GM19463 (cell line): Measurements from ENCODE around the gene PTCD1.
"Not testable (repeated sequence)": the region's sequence is repeated elsewhere in the genome, so short reads cannot be mapped to it uniquely, and the experiment has no call there.

Source experiments
- ATAC-seq: cut with Tn5 transposase; IDR thresholded peaks from one replicate; pipeline ENCODE4 v1.9.1; 2021; ENCODE audit warnings: mild to moderate bottlenecking, moderate library complexity; ENCODE audit not compliant: unreplicated experiment

Gene PTCD1

GRCh38 chr7:99449326-99449725 is 10.7 kb upstream of the PTCD1 start:
- no peak for ATAC-seq

DNA sequence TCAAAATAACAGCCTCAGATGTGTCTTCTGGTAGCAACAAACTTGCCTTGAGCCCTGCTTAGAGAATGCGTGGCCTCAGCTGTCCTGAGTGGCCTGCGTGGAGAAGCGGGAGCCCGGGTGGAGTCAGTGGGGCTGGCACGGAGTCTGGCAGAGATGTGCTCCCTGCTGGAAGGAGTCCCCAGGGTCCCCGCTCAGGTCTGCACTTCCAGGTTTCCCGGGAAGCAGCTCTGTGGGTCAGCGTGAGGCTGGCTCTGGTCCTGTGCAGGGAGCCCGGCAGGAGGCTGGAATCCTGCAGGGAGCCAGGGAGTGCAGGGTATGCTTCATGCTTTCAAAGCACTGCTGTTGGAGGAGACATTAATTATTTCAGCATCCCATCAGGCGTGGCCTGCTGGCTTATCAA is 10.3 kb upstream of the PTCD1 start:
- ATAC-seq: no peak

DNA sequence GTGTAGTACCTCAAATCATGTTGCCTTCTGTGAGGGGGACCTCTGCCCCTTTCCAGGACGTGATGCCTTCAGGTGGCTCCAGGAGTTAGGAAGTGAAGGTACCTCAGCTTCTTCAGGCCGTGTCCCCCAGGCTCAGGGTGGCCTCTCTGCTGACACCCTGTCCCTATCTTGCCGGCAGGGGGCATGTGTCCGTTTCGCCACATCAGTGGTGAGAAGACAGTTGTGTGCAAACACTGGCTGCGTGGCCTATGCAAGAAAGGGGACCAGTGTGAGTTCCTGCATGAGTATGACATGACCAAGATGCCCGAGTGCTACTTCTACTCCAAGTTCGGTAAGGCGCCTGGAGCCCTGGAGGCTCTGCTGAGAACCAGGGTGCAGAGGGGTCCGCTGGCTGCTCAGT is 9.3 kb upstream of the PTCD1 start:
- ATAC-seq: no peak

- no peak for ATAC-seq
Observed at GRCh38 chr7:99446096-99446495, 7.5 kb upstream of the PTCD1 start.

DNA sequence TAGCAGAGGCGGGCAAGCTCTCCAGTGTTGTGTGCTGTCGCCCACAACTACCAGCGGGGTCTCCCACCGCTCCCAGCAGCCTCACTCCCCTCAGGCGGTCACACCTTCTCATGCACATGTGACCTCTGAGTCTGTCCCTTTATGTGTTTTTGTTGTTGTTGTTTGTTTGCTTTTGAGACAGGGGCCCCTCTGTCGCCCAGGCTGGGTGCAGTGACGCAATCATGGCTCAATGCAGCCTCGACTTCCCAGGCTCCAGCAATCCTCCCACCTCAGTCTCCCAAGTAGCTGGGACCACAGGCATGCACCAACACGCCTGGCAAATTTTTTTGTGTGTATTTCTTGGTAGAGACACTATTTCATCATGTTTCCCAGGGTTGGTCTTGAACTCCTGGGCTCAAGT is 1.6 kb upstream of the PTCD1 start:
- no peak for ATAC-seq

- no peak for ATAC-seq
Observed at GRCh38 chr7:99437946-99438572, 539 bp downstream of the PTCD1 start.

DNA sequence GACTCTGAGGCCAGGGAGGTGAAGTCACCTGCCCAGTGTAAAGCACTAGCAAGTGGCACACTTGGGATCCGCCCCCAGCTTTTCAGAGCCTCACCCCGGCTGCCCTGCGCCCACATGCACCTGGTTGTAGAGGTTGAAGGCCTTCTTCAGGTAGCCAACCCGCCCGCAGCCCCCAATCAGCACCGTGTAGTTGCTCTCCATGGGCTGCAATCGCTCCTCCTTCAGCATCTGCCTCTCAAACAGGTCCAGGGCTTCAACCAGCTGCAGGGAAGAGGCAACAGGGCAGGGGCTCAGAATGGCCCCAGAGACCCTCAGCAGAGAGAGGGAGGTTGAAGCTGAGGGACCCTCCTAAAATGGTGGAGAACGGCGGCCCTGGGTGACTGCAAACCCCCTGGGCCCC is 5.4 kb downstream of the PTCD1 start:
- ATAC-seq: no peak

GRCh38 chr7:99431756-99432540 is 6.7 kb downstream of the PTCD1 start:
- not testable (repeated sequence) for ATAC-seq

- no peak for ATAC-seq
Observed at GRCh38 chr7:99429756-99430155, 8.8 kb downstream of the PTCD1 start.

DNA sequence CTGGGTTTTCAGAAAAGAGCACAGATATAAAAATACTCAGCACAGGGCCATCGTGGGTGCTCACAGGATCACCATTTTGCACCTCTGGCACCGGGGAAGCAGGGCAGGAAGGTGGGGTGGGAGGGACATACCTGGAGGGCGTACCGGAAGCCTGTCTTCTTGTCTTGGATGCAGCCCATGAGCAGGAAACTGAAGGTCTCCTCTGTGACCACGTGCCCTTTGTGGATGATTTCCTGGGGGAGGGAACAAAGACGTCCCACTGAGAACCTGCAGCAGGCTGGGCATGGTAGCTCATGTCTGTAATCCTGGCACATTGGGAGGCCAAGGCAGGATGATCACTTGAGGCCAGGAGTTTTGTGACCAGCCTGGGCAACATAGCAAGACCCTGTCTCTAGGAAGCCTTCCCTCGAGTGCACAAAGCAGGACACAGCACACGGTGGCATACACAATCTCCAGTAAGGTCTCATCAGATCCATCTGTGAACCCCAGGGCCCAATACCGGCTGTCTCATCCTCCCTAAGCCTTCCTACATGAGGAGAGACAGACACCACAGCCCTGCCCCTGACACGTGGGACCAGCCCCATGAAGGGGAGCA is 9.5 kb downstream of the PTCD1 start:
- ATAC-seq: no peak

DNA sequence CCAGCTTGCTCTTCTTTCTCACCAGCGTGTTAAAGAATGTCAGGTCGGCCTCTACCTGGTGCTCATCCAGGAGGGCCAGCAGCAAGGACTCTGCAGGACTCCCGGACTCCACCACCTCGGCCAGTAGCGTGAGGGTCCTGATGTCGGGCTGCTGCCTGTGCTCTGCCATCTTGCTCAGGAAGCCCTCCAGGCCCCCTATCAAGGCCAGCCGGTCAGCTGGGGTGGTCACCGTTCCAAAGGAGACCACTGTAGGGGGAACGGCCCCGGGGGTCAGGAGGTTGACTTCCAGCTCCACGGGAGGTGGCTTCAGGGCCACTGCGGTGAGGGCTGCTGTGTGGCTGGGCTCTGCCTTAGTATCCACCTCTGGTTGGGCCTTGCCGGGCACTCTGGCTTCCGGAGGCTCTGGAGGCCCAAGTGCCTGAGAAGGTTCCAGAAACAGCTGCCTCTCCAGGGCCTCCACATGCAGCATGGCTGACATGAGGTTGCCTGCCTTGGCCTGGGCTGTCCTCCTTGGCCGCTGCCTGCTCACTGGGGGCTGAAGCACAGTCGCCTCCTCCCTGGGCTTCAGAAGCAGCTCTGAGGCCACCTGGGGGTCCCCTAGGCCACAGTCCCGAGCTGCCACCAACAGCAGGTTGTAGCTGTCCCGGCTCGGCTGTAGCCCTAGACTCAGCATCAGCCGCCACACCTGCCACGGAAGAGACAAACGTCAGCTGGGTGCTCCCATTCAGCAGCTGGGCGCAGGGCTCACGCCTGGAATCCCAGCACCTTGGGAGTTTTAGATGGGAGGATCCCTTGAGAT is 13.5 kb downstream of the PTCD1 start:
- no peak for ATAC-seq

- no peak for ATAC-seq
Observed at GRCh38 chr7:99422625-99423024, 16.0 kb downstream of the PTCD1 start.

DNA sequence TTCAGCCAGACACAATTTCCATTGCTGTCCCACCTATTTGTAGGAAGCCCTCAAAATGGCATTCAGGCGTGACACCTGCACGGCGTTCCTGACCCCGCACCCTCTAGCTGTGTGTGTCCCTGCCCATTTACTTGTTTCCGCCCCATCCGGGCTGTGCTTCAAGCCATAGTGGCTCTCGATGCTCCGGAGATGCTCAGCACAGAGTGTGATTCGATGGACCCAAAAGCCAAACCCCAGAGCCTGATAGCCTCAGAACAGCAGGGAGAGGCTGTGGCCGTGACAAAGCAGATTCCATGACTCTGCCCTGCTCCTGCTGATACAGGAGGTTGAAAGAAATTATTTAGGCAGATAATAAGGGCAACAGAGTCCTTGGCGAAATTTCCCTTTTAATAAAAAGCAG is 16.4 kb downstream of the PTCD1 start:
- ATAC-seq: no peak

DNA sequence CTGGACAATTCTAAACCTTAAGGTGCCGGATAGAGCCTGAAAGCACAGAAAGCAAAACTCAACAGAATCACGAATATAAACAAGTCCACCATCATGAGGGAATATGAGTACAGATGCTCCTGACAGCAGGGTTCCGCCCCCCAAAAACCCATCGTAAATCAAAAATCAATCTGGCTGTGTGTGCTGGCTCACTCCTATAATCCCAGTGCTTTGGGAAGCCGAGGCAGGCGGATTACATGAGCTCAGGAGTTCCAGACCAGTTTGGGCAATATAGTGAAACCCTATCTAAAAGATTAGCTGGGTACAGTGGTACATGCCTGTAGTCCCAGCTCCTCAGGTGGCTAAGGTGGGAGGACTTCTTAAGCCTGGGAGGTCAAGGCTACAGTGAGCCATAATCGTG is 17.6 kb downstream of the PTCD1 start:
- ATAC-seq: no peak

- no peak for ATAC-seq
Observed at GRCh38 chr7:99420213-99420612, 18.4 kb downstream of the PTCD1 start.

DNA sequence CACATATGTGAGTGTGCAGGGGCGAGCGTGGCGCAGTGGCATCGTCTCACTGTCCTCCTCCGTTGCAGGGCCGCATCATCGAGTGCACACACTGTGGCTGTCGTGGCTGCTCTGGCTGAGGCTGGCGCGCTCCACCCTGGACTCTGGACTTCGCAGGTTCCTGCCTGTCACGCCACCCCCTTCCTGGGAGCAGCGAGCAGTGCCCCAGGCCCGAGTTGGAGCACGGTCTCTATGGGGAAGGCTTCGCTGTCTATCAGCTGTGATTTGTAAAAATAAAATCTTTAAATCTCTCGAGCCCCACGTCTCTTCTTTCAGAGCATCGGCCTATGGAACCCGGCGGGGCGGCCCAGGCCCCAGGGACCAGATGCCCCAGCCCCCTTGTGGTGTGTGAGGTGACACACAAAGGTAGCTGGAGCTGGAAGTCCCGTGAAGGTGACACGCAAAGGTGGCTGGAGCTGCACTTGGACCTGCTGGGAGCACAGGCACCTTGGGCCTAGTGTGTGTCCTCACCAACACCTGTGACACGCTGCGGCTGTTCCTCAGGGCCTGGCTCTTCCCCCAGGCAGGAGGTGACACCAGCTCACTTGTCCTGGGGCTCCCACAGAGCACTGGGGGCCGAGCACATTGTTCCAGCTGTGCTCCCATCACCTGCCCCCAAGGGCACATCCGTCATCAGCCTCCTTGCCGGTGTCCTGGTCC is 19.1 kb downstream of the PTCD1 start:
- ATAC-seq: no peak

DNA sequence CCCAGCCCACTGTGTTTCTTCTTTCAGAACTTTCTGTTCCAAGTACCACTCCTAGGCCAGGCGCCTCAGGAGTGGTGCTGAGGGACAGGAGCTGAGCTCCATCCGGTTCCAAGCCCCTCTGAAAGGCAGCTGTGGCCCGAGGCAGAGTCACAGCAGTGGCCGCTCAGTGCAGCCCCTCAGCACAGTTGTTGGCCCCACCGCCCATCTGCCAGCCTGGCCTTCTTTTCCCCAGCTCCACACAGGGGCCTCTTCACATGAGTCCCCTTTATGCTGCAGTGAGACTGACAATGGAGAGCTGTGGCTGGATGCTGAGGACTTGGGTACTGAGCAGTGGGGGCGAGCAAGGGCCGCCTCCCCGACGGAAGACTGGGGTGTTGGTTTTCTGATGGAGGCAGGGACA is 20.3 kb downstream of the PTCD1 start:
- ATAC-seq: no peak

GRCh38 chr7:99415513-99416127 is 23.0 kb downstream of the PTCD1 start:
- ATAC-seq: not testable (repeated sequence)

GRCh38 chr7:99410635-99411034 is 28.0 kb downstream of the PTCD1 start:
- no peak for ATAC-seq

- ATAC-seq: no peak
Observed at GRCh38 chr7:99409806-99410205, 28.8 kb downstream of the PTCD1 start.
